GM23338 (cell line): Measurements from ENCODE around the gene GRID2. TPM values are rescaled to one million over a fixed set of nuclear protein-coding genes. Genes with fewer than 3 reads are reported as not detected.

ENCODE experiments used
- ATAC-seq: fragments of 200-7000 bp; cut with Tn5 transposase; 3 replicates; pipeline ENCODE4 v1.9.1; 2020
- DNase-seq: peaks from one replicate; pipeline ENCODE4 v3.0.0-alpha.2; 2015; ENCODE audit warnings: low spot score
- H2AFZ ChIP-seq: fragments of 200-600 bp; sonication (generic); 2 replicates; pipeline ENCODE4 v1.8.0; 2016; ENCODE audit warnings: antibody characterized with exemption, mild to moderate bottlenecking, moderate library complexity
- H3F3A ChIP-seq: fragments of 200-600 bp; sonication (generic); replicated peaks from 2 replicates; pipeline ENCODE4 v1.8.0; 2017; ENCODE audit warnings: antibody characterized with exemption, mixed run types, low read depth
- H3K27ac ChIP-seq: fragments of 200-600 bp; sonication (generic); 2 replicates; pipeline ENCODE4 v1.6.1; 2016; ENCODE audit warnings: low read depth
- H3K27me3 ChIP-seq: fragments of 200-600 bp; sonication (generic); 2 replicates; pipeline ENCODE4 v1.8.0; 2016; ENCODE audit warnings: mild to moderate bottlenecking, mixed run types, moderate library complexity; ENCODE audit not compliant: insufficient read depth
- H3K36me3 ChIP-seq: fragments of 200-600 bp; sonication (generic); 2 replicates; pipeline ENCODE4 v1.8.0; 2016; ENCODE audit warnings: mild to moderate bottlenecking; ENCODE audit not compliant: insufficient read depth
- H3K4me1 ChIP-seq: fragments of 200-600 bp; sonication (generic); 2 replicates; pipeline ENCODE4 v1.8.0; 2016; ENCODE audit warnings: mild to moderate bottlenecking, moderate library complexity; ENCODE audit not compliant: insufficient read depth
- H3K4me2 ChIP-seq: fragments of 200-600 bp; sonication (generic); 2 replicates; pipeline ENCODE4 v1.7.1; 2017; ENCODE audit warnings: mixed run types
- H3K4me3 ChIP-seq: fragments of 200-600 bp; sonication (generic); 2 replicates; pipeline ENCODE4 v1.6.1; 2016; ENCODE audit warnings: mixed run types
- H3K79me2 ChIP-seq: fragments of 200-600 bp; sonication (generic); replicated peaks from 2 replicates; pipeline ENCODE4 v1.8.0; 2017; ENCODE audit warnings: mild to moderate bottlenecking; ENCODE audit not compliant: insufficient read depth
- H3K9me2 ChIP-seq: fragments of 200-600 bp; sonication (generic); 2 replicates; pipeline ENCODE4 v1.8.0; 2017; ENCODE audit not compliant: insufficient read depth
- H4K20me1 ChIP-seq: fragments of 200-600 bp; sonication (generic); replicated peaks from 2 replicates; pipeline ENCODE4 v1.8.0; 2017; ENCODE audit warnings: mild to moderate bottlenecking; ENCODE audit not compliant: insufficient read depth
- H3K27ac Mint-ChIP-seq: 2 replicates; pipeline ENCODE4 v1.8.0; 2020; ENCODE audit warnings: inconsistent platforms, mild to moderate bottlenecking, moderate library complexity, mixed read lengths
- H3K27me3 Mint-ChIP-seq: 3 replicates; pipeline ENCODE4 v1.8.0; 2022; ENCODE audit warnings: low read depth, mild to moderate bottlenecking, moderate library complexity, mixed read lengths, inconsistent platforms; ENCODE audit not compliant: insufficient read depth, poor library complexity
- H3K36me3 Mint-ChIP-seq: 3 replicates; pipeline ENCODE4 v1.8.0; 2021; ENCODE audit warnings: low read depth, mild to moderate bottlenecking, inconsistent platforms, moderate library complexity, mixed read lengths
- H3K4me1 Mint-ChIP-seq: 3 replicates; pipeline ENCODE4 v1.8.0; 2020; ENCODE audit warnings: mild to moderate bottlenecking, inconsistent platforms, mixed read lengths
- H3K4me3 Mint-ChIP-seq: 3 replicates; pipeline ENCODE4 v1.8.0; 2021; ENCODE audit warnings: moderate library complexity, mild to moderate bottlenecking, inconsistent platforms, mixed read lengths
- H3K9me3 Mint-ChIP-seq: 3 replicates; pipeline ENCODE4 v1.8.0; 2020; ENCODE audit warnings: moderate library complexity, mild to moderate bottlenecking, inconsistent platforms, mixed read lengths
- ETS1 ChIP-seq: IDR thresholded peaks from 2 replicates; pipeline ENCODE4 v1.6.1; 2016; ENCODE audit warnings: antibody characterized with exemption
- EZH2 ChIP-seq: fragments of 200-600 bp; sonication (generic); IDR thresholded peaks from one replicate; pipeline ENCODE4 v1.8.0; 2017; ENCODE audit warnings: antibody characterized with exemption, mild to moderate bottlenecking, low read depth; ENCODE audit not compliant: unreplicated experiment
- EZH2phosphoT487 ChIP-seq: fragments of 200-600 bp; sonication (generic); IDR thresholded peaks from one replicate; pipeline ENCODE4 v1.8.1; 2018; ENCODE audit warnings: antibody characterized with exemption; ENCODE audit not compliant: unreplicated experiment
- JUNB ChIP-seq: IDR thresholded peaks from one replicate; pipeline ENCODE4 v1.6.1; 2016; ENCODE audit warnings: antibody characterized with exemption; ENCODE audit not compliant: unreplicated experiment
- POLR2AphosphoS5 ChIP-seq: IDR thresholded peaks from 2 replicates; pipeline ENCODE4 v1.6.1; 2016; ENCODE audit warnings: antibody characterized with exemption, low read depth
- STAT1 ChIP-seq: IDR thresholded peaks from one replicate; pipeline ENCODE4 v1.6.1; 2016; ENCODE audit warnings: antibody characterized with exemption; ENCODE audit not compliant: unreplicated experiment
- polyA plus RNA-seq: library from polyadenylated mRNA; unstranded; fragments of >200 nt; fragmentation: Nextera tagmentation; extraction: Ambion mirVana; gene quantifications from 2 replicates; pipeline ENCODE4 v1.2.1, GENCODE V29; 2016
- total RNA-seq: library from RNA; depleted of rRNA; stranded (reverse); fragments of >200 nt; shearing (Covaris generic); gene quantifications from 2 replicates; pipeline ENCODE4 v1.2.3, GENCODE V29; 2014
- TF ChIP-seq, protein P1 (sequence below): fragments of 250-450 bp; sonication (Bioruptor Pico); IDR thresholded peaks from 2 replicates; pipeline ENCODE4 v1.5.0; 2020; ENCODE audit warnings: mild to moderate bottlenecking, moderate library complexity
- TF ChIP-seq, protein P2 (sequence below): IDR thresholded peaks from one replicate; pipeline ENCODE4 v1.6.1; 2018; ENCODE audit warnings: antibody characterized with exemption; ENCODE audit not compliant: unreplicated experiment

The GRID2 gene
- total and polyA plus RNA-seq, 2 experiments from 2014 or later = 19.9 to 65.4 TPM

DNA sequence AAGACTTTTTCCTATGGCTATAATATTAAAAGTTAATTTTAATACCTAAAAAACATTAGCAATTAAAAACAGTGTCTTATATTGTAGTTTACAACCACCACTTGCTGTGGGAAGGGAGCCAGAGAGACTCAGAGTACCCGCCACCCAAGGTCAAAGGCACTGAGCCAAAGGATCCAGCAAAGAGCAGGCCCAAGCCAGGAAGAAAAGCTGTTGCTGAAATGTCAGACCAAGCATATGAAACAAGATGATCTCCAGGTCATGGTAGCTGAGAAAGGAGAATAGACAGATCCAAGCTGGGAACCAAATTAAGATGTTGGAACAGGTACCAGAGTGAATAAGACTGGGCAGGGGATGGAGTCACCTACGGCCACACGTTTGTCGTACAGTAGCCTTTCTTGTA is 1506.0 kb downstream of the GRID2 start:
- H3K27ac Mint-ChIP-seq = no peak overlapping the region
- Histone ChIP-seq H4K20me1 (no peaks in the 10 kb centered on the region), H2AFZ (no peak overlapping the region), H3K4me3 (no peak overlapping the region), H3K27ac (no peak overlapping the region), H3K79me2 (no peaks in the 10 kb centered on the region), H3K4me1 (peaks cover 15% of the 10 kb centered on the region), H3K36me3 (no peaks in the 10 kb centered on the region), H3K27me3 (no peaks in the 10 kb centered on the region), H3F3A (no peaks in the 10 kb centered on the region), H3K9me2 (no peaks in the 10 kb centered on the region; the same call in 1 of the 2 replicates), H3K4me2 (no peak overlapping the region)
- no peak for DNase-seq
- no peaks in the 10 kb centered on the region for H3K9me3 Mint-ChIP-seq
- ATAC-seq = no peak
- TF ChIP-seq POLR2AphosphoS5 (no peak), EZH2 (no peak), JUNB (no peak), STAT1 (no peak), EZH2phosphoT487 (no peak), ETS1 (no peak)
- TF ChIP-seq, protein P1, sequence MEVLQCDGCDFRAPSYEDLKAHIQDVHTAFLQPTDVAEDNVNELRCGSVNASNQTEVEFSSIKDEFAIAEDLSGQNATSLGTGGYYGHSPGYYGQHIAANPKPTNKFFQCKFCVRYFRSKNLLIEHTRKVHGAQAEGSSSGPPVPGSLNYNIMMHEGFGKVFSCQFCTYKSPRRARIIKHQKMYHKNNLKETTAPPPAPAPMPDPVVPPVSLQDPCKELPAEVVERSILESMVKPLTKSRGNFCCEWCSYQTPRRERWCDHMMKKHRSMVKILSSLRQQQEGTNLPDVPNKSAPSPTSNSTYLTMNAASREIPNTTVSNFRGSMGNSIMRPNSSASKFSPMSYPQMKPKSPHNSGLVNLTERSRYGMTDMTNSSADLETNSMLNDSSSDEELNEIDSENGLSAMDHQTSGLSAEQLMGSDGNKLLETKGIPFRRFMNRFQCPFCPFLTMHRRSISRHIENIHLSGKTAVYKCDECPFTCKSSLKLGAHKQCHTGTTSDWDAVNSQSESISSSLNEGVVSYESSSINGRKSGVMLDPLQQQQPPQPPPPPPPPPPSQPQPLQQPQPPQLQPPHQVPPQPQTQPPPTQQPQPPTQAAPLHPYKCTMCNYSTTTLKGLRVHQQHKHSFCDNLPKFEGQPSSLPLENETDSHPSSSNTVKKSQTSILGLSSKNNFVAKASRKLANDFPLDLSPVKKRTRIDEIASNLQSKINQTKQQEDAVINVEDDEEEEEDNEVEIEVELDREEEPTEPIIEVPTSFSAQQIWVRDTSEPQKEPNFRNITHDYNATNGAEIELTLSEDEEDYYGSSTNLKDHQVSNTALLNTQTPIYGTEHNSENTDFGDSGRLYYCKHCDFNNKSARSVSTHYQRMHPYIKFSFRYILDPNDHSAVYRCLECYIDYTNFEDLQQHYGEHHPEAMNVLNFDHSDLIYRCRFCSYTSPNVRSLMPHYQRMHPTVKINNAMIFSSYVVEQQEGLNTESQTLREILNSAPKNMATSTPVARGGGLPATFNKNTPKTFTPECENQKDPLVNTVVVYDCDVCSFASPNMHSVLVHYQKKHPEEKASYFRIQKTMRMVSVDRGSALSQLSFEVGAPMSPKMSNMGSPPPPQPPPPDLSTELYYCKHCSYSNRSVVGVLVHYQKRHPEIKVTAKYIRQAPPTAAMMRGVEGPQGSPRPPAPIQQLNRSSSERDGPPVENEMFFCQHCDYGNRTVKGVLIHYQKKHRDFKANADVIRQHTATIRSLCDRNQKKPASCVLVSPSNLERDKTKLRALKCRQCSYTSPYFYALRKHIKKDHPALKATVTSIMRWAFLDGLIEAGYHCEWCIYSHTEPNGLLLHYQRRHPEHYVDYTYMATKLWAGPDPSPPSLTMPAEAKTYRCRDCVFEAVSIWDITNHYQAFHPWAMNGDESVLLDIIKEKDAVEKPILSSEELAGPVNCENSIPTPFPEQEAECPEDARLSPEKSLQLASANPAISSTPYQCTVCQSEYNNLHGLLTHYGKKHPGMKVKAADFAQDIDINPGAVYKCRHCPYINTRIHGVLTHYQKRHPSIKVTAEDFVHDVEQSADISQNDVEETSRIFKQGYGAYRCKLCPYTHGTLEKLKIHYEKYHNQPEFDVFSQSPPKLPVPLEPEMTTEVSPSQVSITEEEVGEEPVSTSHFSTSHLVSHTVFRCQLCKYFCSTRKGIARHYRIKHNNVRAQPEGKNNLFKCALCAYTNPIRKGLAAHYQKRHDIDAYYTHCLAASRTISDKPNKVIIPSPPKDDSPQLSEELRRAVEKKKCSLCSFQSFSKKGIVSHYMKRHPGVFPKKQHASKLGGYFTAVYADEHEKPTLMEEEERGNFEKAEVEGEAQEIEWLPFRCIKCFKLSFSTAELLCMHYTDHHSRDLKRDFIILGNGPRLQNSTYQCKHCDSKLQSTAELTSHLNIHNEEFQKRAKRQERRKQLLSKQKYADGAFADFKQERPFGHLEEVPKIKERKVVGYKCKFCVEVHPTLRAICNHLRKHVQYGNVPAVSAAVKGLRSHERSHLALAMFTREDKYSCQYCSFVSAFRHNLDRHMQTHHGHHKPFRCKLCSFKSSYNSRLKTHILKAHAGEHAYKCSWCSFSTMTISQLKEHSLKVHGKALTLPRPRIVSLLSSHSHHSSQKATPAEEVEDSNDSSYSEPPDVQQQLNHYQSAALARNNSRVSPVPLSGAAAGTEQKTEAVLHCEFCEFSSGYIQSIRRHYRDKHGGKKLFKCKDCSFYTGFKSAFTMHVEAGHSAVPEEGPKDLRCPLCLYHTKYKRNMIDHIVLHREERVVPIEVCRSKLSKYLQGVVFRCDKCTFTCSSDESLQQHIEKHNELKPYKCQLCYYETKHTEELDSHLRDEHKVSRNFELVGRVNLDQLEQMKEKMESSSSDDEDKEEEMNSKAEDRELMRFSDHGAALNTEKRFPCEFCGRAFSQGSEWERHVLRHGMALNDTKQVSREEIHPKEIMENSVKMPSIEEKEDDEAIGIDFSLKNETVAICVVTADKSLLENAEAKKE (CRISPR knock-in tag) = no peak
- TF ChIP-seq, protein P2, sequence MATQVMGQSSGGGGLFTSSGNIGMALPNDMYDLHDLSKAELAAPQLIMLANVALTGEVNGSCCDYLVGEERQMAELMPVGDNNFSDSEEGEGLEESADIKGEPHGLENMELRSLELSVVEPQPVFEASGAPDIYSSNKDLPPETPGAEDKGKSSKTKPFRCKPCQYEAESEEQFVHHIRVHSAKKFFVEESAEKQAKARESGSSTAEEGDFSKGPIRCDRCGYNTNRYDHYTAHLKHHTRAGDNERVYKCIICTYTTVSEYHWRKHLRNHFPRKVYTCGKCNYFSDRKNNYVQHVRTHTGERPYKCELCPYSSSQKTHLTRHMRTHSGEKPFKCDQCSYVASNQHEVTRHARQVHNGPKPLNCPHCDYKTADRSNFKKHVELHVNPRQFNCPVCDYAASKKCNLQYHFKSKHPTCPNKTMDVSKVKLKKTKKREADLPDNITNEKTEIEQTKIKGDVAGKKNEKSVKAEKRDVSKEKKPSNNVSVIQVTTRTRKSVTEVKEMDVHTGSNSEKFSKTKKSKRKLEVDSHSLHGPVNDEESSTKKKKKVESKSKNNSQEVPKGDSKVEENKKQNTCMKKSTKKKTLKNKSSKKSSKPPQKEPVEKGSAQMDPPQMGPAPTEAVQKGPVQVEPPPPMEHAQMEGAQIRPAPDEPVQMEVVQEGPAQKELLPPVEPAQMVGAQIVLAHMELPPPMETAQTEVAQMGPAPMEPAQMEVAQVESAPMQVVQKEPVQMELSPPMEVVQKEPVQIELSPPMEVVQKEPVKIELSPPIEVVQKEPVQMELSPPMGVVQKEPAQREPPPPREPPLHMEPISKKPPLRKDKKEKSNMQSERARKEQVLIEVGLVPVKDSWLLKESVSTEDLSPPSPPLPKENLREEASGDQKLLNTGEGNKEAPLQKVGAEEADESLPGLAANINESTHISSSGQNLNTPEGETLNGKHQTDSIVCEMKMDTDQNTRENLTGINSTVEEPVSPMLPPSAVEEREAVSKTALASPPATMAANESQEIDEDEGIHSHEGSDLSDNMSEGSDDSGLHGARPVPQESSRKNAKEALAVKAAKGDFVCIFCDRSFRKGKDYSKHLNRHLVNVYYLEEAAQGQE = no peak
- no peak overlapping the region for H3K4me3 Mint-ChIP-seq
- H3K27me3 Mint-ChIP-seq = no peaks in the 10 kb centered on the region
- H3K36me3 Mint-ChIP-seq = no peaks in the 10 kb centered on the region
- H3K4me1 Mint-ChIP-seq = peaks cover 9% of the 10 kb centered on the region
